ENCODE measurements around the gene NRN1L.
A peak's percentile ranks its signal among the peaks of the same experiment; 100 is the strongest.

- TF ChIP-seq CTCF (conservative IDR thresholded peaks at IDR 0.05; ENCODE audit: low read length) (peak; percentile 37; the same call in 1 of the 2 replicates), EZH2phosphoT487 (IDR thresholded peaks at IDR 0.05; ENCODE audit: borderline replicate concordance) (no peak)
Measured at GRCh38 chr16:67919622-67920221, 35.0 kb downstream of the NRN1L start.

All from Loucy (cell line).